Progenitor cell of endocrine pancreas (in vitro differentiated cells): Measurements from ENCODE around the gene ABCC3. TPM values are rescaled to one million over a fixed set of nuclear protein-coding genes. Genes with fewer than 3 reads are reported as not detected.

Experiments used
- DNase-seq: peaks from one replicate; pipeline ENCODE4 v3.0.0; 2021; ENCODE audit warnings: low spot score; ENCODE audit not compliant: unreplicated experiment
- H3K27ac Mint-ChIP-seq: 2 replicates; pipeline ENCODE4 v1.8.0; 2021; ENCODE audit warnings: mild to moderate bottlenecking, moderate library complexity, mixed read lengths
- H3K27me3 Mint-ChIP-seq: 2 replicates; pipeline ENCODE4 v1.8.0; 2021; ENCODE audit warnings: mixed read lengths
- H3K36me3 Mint-ChIP-seq: 2 replicates; pipeline ENCODE4 v1.8.0; 2022; ENCODE audit warnings: mixed read lengths; ENCODE audit not compliant: insufficient read depth
- H3K4me1 Mint-ChIP-seq: 2 replicates; pipeline ENCODE4 v1.8.0; 2021; ENCODE audit warnings: low read depth, mixed read lengths
- H3K4me3 Mint-ChIP-seq: 2 replicates; pipeline ENCODE4 v1.8.0; 2021; ENCODE audit warnings: low read depth, mild to moderate bottlenecking, moderate library complexity, mixed read lengths
- H3K9me3 Mint-ChIP-seq: 2 replicates; pipeline ENCODE4 v1.8.0; 2021; ENCODE audit warnings: low read depth, mixed read lengths
- CTCF ChIP-seq: fragments of 200-600 bp; sonication (generic); IDR thresholded peaks from one replicate; pipeline ENCODE4 v1.5.0; 2021; ENCODE audit warnings: antibody characterized with exemption, mild to moderate bottlenecking; ENCODE audit not compliant: unreplicated experiment
- total RNA-seq: library from RNA; stranded (reverse); gene quantifications from 2 replicates; pipeline ENCODE4 v1.2.1, GENCODE V29; 2021

The ABCC3 gene
- total RNA-seq, 1 donor from 2014 or later: 1.6 TPM

GRCh38 chr17:50684612-50685333 lies 50.1 kb downstream of the ABCC3 start:
- Mint-ChIP-seq H3K36me3 (no peaks in the 10 kb centered on the region), H3K27ac (peak overlapping the region; percentile 96)
- no peak for DNase-seq

GRCh38 chr17:50685334-50685665 lies 50.6 kb downstream of the ABCC3 start:
- Mint-ChIP-seq H3K4me1 (peaks cover 49% of the 10 kb centered on the region), H3K36me3 (no peaks in the 10 kb centered on the region), H3K4me3 (no peak overlapping the region), H3K27me3 (peaks cover 4% of the 10 kb centered on the region), H3K9me3 (no peaks in the 10 kb centered on the region), H3K27ac (peak overlapping the region; percentile 37)
- no peak for TF ChIP-seq CTCF
- DNase-seq: no peak

More at GRCh38 chr17:50684612-50685333, 50.1 kb downstream of the ABCC3 start:
- Mint-ChIP-seq H3K4me3 (peak overlapping the region; percentile 29), H3K27me3 (peaks cover 4% of the 10 kb centered on the region), H3K4me1 (peaks cover 45% of the 10 kb centered on the region), H3K9me3 (no peaks in the 10 kb centered on the region)
- TF ChIP-seq CTCF: no peak

- Mint-ChIP-seq H3K4me1 (peaks cover 54% of the 10 kb centered on the region), H3K27me3 (peaks cover 4% of the 10 kb centered on the region), H3K9me3 (no peaks in the 10 kb centered on the region), H3K36me3 (no peaks in the 10 kb centered on the region), H3K4me3 (no peak overlapping the region), H3K27ac (peak overlapping the region; percentile 89)
- no peak for DNase-seq
- no peak for TF ChIP-seq CTCF
These were observed 51.2 kb downstream of the ABCC3 start for GRCh38 chr17:50685691-50686493.

GRCh38 chr17:50686494-50687199 lies 52.0 kb downstream of the ABCC3 start:
- Mint-ChIP-seq H3K27me3 (no peaks in the 10 kb centered on the region), H3K9me3 (no peaks in the 10 kb centered on the region), H3K27ac (peak overlapping the region; percentile 89), H3K4me1 (peaks cover 57% of the 10 kb centered on the region), H3K36me3 (no peaks in the 10 kb centered on the region), H3K4me3 (no peak overlapping the region)
- no peak for TF ChIP-seq CTCF
- no peak for DNase-seq
